Measurements from ENCODE around the gene P2RY4.

DNA sequence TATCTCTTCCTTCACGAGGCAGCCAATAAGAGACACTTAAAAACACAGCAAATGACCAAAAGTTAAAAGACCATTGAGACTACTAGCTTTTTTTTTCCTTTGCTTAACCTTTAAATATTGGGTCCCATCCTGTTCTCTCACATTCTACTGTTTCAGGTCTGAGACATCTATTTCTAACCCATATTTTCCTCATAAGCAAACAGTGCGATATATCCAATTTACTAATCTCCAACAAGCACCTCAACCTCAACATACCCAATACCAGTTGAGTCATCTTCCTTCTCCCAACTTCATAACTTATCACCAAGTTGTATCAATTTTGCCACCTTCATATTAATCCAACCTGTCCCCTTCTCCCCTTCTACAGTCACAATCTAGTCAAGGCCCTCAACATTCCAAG, 18.5 kb downstream of the P2RY4 start:
- TF ChIP-seq, protein P1, sequence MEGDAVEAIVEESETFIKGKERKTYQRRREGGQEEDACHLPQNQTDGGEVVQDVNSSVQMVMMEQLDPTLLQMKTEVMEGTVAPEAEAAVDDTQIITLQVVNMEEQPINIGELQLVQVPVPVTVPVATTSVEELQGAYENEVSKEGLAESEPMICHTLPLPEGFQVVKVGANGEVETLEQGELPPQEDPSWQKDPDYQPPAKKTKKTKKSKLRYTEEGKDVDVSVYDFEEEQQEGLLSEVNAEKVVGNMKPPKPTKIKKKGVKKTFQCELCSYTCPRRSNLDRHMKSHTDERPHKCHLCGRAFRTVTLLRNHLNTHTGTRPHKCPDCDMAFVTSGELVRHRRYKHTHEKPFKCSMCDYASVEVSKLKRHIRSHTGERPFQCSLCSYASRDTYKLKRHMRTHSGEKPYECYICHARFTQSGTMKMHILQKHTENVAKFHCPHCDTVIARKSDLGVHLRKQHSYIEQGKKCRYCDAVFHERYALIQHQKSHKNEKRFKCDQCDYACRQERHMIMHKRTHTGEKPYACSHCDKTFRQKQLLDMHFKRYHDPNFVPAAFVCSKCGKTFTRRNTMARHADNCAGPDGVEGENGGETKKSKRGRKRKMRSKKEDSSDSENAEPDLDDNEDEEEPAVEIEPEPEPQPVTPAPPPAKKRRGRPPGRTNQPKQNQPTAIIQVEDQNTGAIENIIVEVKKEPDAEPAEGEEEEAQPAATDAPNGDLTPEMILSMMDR (IDR thresholded peaks at IDR 0.05), result no peak
- TF ChIP-seq POLR2AphosphoS5 (IDR thresholded peaks at IDR 0.05) (no peak), POLR2A (IDR thresholded peaks at IDR 0.05) (no peak), EP300 (IDR thresholded peaks at IDR 0.05) (no peak)

Measured in sigmoid colon (tissue), 4 donors.